HCT116 (cell line): ENCODE results near the gene CAMKMT. TPM values are rescaled to one million over a fixed set of nuclear protein-coding genes. Genes with fewer than 3 reads are reported as not detected.

Source experiments
- ATAC-seq: fragments of 200-7000 bp; cut with Tn5 transposase; 2 replicates; pipeline ENCODE4 v1.9.1; 2020; ENCODE audit warnings: mild to moderate bottlenecking, moderate library complexity
- BruUV-seq: library from RNA; stranded (reverse); fragments of 400-500 nt; replicated peaks from 2 replicates; lab custom pipeline; 2021; lab: Mats Ljungman, UMichigan
- CTCF ChIA-PET: fragments of 300-600 bp; sonication (Branson Sonifier 250); formaldehyde crosslinking; loops from one replicate; lab custom pipeline; 2021; ENCODE audit warnings: antibody characterized with exemption; lab: Charles Lee
- POLR2A ChIA-PET: fragments of 300-600, 350-600 bp; sonication (Branson Sonifier 250); formaldehyde crosslinking; loops from one replicate; lab custom pipeline; 2021; ENCODE audit warnings: antibody characterized with exemption; lab: Charles Lee
- RAD21 ChIA-PET, 2 experiments: fragments of 300-600 bp; sonication (Branson Sonifier 250); formaldehyde crosslinking; loops; one replicate each; lab custom pipeline; 2023; ENCODE audit warnings: low total read pairs in 2 of 2; ENCODE audit not compliant: uncharacterized antibody in 2 of 2, unreplicated experiment in 2 of 2, low non-redundant PET in 1 of 2; lab: Charles Lee
- DNase-seq: peaks from one replicate; pipeline ENCODE4 v3.0.0-alpha.2; 2010; ENCODE audit warnings: low read depth, low spot score
- H2AFZ ChIP-seq: fragments of 200-600 bp; shearing (Covaris generic), sonication (generic); 2 replicates; pipeline ENCODE4 v1.6.1; 2017; ENCODE audit warnings: low read depth, mixed run types, mixed read lengths, antibody characterized with exemption, low read length; ENCODE audit not compliant: poor library complexity, severe bottlenecking
- H3K27ac ChIP-seq: 2 replicates; pipeline ENCODE4 v1.5.1; 2012; ENCODE audit warnings: low read depth, low read length
- H3K27me3 ChIP-seq: fragments of 200-600 bp; sonication (generic); 2 replicates; pipeline ENCODE4 v1.6.1; 2016; ENCODE audit warnings: mixed run types, low read length, mixed read lengths; ENCODE audit not compliant: insufficient read depth
- H3K36me3 ChIP-seq, 2 experiments: fragments of 200-500 bp in 1 of 2; fragments of 200-600 bp in 1 of 2; sonication (Bioruptor generic) in 1 of 2; sonication (generic) in 1 of 2; 2 replicates each; pipeline versions ENCODE4 v1.5.1 to v1.6.1; 2014 to 2016; ENCODE audit warnings: low read length in 2 of 2, inconsistent platforms in 1 of 2, mixed read lengths in 1 of 2, mixed run types in 1 of 2; ENCODE audit not compliant: insufficient read depth in 2 of 2, control insufficient read depth in 1 of 2
- H3K4me1 ChIP-seq, 2 experiments: fragments of 200-600 bp in 1 of 2; sonication (generic) in 1 of 2; 2 replicates each; pipeline versions ENCODE4 v1.5.1 to v1.6.1; 2012 to 2017; ENCODE audit warnings: low read length in 2 of 2, inconsistent platforms in 1 of 2, mild to moderate bottlenecking in 1 of 2, mixed read lengths in 1 of 2, mixed run types in 1 of 2, moderate library complexity in 1 of 2; ENCODE audit not compliant: insufficient read depth in 2 of 2, control insufficient read depth in 1 of 2
- H3K4me2 ChIP-seq: fragments of 200-600 bp; sonication (generic); 2 replicates; pipeline ENCODE4 v1.6.1; 2017; ENCODE audit warnings: mixed run types, low read length, mixed read lengths
- H3K4me3 ChIP-seq, 2 experiments: fragments of 200-600 bp in 1 of 2; sonication (generic) in 1 of 2; replicated peaks in 1 of 2; 2 replicates each; pipeline ENCODE4 v1.5.1; 2011 to 2016; ENCODE audit warnings: low read length in 2 of 2, control low read depth in 1 of 2, low read depth in 1 of 2, mild to moderate bottlenecking in 1 of 2, mixed read lengths in 1 of 2, mixed run types in 1 of 2
- H3K79me2 ChIP-seq: fragments of 200-600 bp; sonication (generic); 2 replicates; pipeline ENCODE4 v1.6.1; 2017; ENCODE audit warnings: mild to moderate bottlenecking, mixed run types, low read length, moderate library complexity, mixed read lengths; ENCODE audit not compliant: insufficient read depth
- H3K9ac ChIP-seq: fragments of 200-600 bp; sonication (generic); 2 replicates; pipeline ENCODE4 v1.6.1; 2016; ENCODE audit warnings: low read length, mixed read lengths
- H3K9me2 ChIP-seq: fragments of 200-600 bp; sonication (generic), shearing (Covaris generic); 2 replicates; pipeline ENCODE4 v1.6.1; 2017; ENCODE audit warnings: mixed run types, mild to moderate bottlenecking, moderate library complexity; ENCODE audit not compliant: insufficient read depth
- H3K9me3 ChIP-seq, 2 experiments: fragments of 200-500 bp in 1 of 2; fragments of 200-600 bp in 1 of 2; sonication (Bioruptor generic) in 1 of 2; sonication (generic) in 1 of 2; 2 replicates each; pipeline ENCODE4 v1.6.1; 2014 to 2017; ENCODE audit warnings: low read length in 2 of 2, mixed read lengths in 2 of 2, inconsistent platforms in 1 of 2, low read depth in 1 of 2, mild to moderate bottlenecking in 1 of 2, mixed run types in 1 of 2, moderate library complexity in 1 of 2; ENCODE audit not compliant: control insufficient read depth in 1 of 2, insufficient read depth in 1 of 2
- H4K20me1 ChIP-seq: fragments of 200-600 bp; sonication (generic), shearing (Covaris generic); 2 replicates; pipeline ENCODE4 v1.6.1; 2017; ENCODE audit warnings: mixed run types, mild to moderate bottlenecking, moderate library complexity; ENCODE audit not compliant: insufficient read depth
- CBX3 ChIP-seq: IDR thresholded peaks from 2 replicates; pipeline ENCODE4 v1.6.1; 2012; ENCODE audit warnings: low read depth
- CEBPB ChIP-seq: IDR thresholded peaks from 2 replicates; pipeline ENCODE4 v1.6.1; 2012; ENCODE audit warnings: low read depth
- EGR1 ChIP-seq: IDR thresholded peaks from 2 replicates; pipeline ENCODE4 v1.6.1; 2012; ENCODE audit warnings: low read depth
- EZH2 ChIP-seq: fragments of 200-600 bp; sonication (generic); IDR thresholded peaks from 2 replicates; pipeline ENCODE4 v1.6.1; 2017; ENCODE audit warnings: antibody characterized with exemption, mixed run types
- EZH2phosphoT487 ChIP-seq: fragments of 200-600 bp; IDR thresholded peaks from 2 replicates; pipeline ENCODE4 v1.6.1; 2018; ENCODE audit warnings: antibody characterized with exemption, borderline replicate concordance
- FOSL1 ChIP-seq: IDR thresholded peaks from 2 replicates; pipeline ENCODE4 v1.6.1; 2012; ENCODE audit warnings: low read depth
- POLR2A ChIP-seq: IDR thresholded peaks from 2 replicates; pipeline ENCODE4 v1.7.0; 2011; ENCODE audit warnings: borderline replicate concordance; ENCODE audit not compliant: insufficient read depth, insufficient read length; ENCODE audit errors: extremely low read depth
- POLR2AphosphoS5 ChIP-seq: IDR thresholded peaks from 2 replicates; pipeline ENCODE4 v1.6.1; 2011; ENCODE audit warnings: mild to moderate bottlenecking, low read depth, low read length, moderate library complexity
- RAD21 ChIP-seq: IDR thresholded peaks from 2 replicates; pipeline ENCODE4 v1.6.1; 2012; ENCODE audit warnings: low read depth, mild to moderate bottlenecking
- intact Hi-C: fragments of 100-400 bp; cut with micrococcal nuclease; formaldehyde crosslinking; loops from 2 replicates; pipeline ENCODE4 v1.10.0; 2022
- total RNA-seq: library from RNA; stranded (reverse); gene quantifications from one replicate; pipeline ENCODE4 v1.2.1, GENCODE V29; 2021; ENCODE audit not compliant: unreplicated experiment
- TF ChIP-seq, protein P1 (sequence below): IDR thresholded peaks from 2 replicates; pipeline ENCODE4 v1.6.1; 2012
- TF ChIP-seq, protein P2 (sequence below): IDR thresholded peaks from 2 replicates; pipeline ENCODE4 v1.6.1; 2011; ENCODE audit warnings: mild to moderate bottlenecking, low read length, moderate library complexity; ENCODE audit not compliant: insufficient replicate concordance; ENCODE audit errors: extremely low read depth

Gene CAMKMT
- total RNA-seq, 1 experiment from 2014 or later: 10.6 TPM

DNA sequence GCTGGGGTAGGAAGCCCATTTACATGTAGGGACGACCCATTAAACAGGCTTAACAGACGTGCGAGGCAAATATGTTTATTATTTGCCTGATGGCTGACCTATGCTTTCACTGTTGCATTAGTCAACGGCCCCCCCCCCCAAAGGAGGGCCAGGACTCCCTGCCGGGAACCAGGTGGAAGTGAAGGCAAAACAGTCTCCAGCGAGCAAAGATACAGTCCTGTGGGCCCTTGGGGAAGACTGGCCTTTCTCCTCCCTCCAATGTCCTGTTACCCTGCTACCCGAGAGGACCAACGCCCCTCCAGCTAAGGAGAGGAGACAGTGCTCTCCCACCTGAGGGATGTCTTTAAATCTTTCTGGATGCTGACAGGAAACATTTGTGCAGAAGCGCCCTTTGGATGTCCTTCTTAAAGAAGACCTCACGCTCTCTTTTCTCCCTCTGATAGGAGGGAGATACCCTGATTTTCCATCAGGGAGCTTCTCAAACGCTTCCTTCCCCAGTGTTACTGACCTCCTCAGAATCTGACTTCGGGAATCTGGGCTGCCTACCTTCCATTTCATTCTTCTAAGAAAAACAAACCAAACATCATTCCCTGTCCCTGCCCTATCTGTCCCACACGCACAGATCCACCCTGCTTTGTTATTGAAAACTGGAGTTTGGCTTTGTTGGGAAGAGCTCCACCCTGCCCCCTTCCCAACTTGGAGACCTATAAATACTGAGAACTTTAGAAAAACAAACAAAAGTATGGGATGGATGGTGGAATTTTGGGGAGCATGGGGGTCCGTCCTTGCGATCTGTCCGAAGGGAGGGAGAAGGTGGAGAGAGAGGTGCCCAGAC is 443.9 kb downstream of the CAMKMT start:
- DNase-seq (no peak), ATAC-seq (no peak)
- intact Hi-C loops: no loop called here
- Histone ChIP-seq H3K27ac (no peak overlapping the region), H3K4me1 (no peaks in the 10 kb centered on the region), H3K36me3 (no peaks in the 10 kb centered on the region), H3K27me3 (peaks cover 57% of the 10 kb centered on the region), H3K4me3 (no peak overlapping the region), H4K20me1 (no peaks in the 10 kb centered on the region), H3K79me2 (no peaks in the 10 kb centered on the region), H2AFZ (no peak overlapping the region), H3K9me3 (no peaks in the 10 kb centered on the region), H3K4me2 (no peak overlapping the region), H3K9me2 (no peaks in the 10 kb centered on the region)
- ChIA-PET RAD21 (no interaction called here), POLR2A (no interaction called here)
- BruUV-seq: no TSS peak
- TF ChIP-seq RAD21 (no peak), FOSL1 (no peak), EZH2 (no peak), POLR2AphosphoS5 (no peak), EGR1 (no peak), CEBPB (no peak), CBX3 (no peak), EZH2phosphoT487 (no peak), POLR2A (no peak)
- TF ChIP-seq, protein P1, sequence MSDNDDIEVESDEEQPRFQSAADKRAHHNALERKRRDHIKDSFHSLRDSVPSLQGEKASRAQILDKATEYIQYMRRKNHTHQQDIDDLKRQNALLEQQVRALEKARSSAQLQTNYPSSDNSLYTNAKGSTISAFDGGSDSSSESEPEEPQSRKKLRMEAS: no peak
- TF ChIP-seq, protein P2, sequence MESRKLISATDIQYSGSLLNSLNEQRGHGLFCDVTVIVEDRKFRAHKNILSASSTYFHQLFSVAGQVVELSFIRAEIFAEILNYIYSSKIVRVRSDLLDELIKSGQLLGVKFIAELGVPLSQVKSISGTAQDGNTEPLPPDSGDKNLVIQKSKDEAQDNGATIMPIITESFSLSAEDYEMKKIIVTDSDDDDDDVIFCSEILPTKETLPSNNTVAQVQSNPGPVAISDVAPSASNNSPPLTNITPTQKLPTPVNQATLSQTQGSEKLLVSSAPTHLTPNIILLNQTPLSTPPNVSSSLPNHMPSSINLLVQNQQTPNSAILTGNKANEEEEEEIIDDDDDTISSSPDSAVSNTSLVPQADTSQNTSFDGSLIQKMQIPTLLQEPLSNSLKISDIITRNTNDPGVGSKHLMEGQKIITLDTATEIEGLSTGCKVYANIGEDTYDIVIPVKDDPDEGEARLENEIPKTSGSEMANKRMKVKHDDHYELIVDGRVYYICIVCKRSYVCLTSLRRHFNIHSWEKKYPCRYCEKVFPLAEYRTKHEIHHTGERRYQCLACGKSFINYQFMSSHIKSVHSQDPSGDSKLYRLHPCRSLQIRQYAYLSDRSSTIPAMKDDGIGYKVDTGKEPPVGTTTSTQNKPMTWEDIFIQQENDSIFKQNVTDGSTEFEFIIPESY: no peak
- TF ChIP-seq, all 23 proteins: peak for 0
- CTCF ChIA-PET: no interaction called here
- H3K9ac ChIP-seq: no peak overlapping the region
